ENCODE data around the gene SLC25A10.

The SLC25A10 gene

GRCh38 chr17:81667754-81668153 lies 44.3 kb upstream of the SLC25A10 start:
- H3K4me3 ChIP-seq (ENCODE audit: low read depth, low read length), result no peak overlapping the region
- CTCF ChIA-PET, result interaction anchor here (0.7 to 2.3 kb wide), 2 partner anchors 15 to 311 kb away, joined by 3 to 9 read pairs; partner anchors contain the start of genes ARL16 and HGS
- POLR2A ChIA-PET, result interaction anchor here (1.4 to 1.6 kb wide), 2 partner anchors 35 to 115 kb away, joined by 5 to 6 read pairs; partner anchors contain the start of genes FAAP100 and MRPL12
- H3K36me3 ChIP-seq (ENCODE audit: control insufficient read depth in 2 of 2, insufficient read depth in 1 of 2, low read length in 2 of 2), result peaks cover 32 to 66% of the 10 kb centered on the region in 2 experiments; a peak in 2 of 3 replicates
- H3K27ac ChIP-seq (ENCODE audit: extremely low read depth, low read depth, low read length), result no peak overlapping the region; the same call in 1 of the 2 replicates
- peaks cover 5% of the 10 kb centered on the region; the same call in 1 of the 2 replicates for H3K4me1 ChIP-seq (ENCODE audit: control insufficient read depth, insufficient read depth, low read length)
- H3K9me3 ChIP-seq (ENCODE audit: control insufficient read depth, insufficient read depth, low read depth, low read length), result no peaks in the 10 kb centered on the region
- TF ChIP-seq CTCF (tag by site-specific recombination; IDR thresholded peaks at IDR 0.05) (0 out of 2 replicates have a peak, but pooled peaks have one; percentile 37), SP2 (tag by site-specific recombination; IDR thresholded peaks at IDR 0.05) (peak; percentile 15; the same call in 1 of the 2 replicates), ZFHX2 (tag by site-specific recombination; conservative IDR thresholded peaks at IDR 0.05) (0 out of 2 replicates have a peak, but pooled peaks have one; percentile 20), SP3 (tag by site-specific recombination; IDR thresholded peaks at IDR 0.05) (peak; percentile 26; the same call in 1 of the 2 replicates), ZNF792 (tag by site-specific recombination; IDR thresholded peaks at IDR 0.05) (no peak)

GRCh38 chr17:81672504-81672903 lies 39.6 kb upstream of the SLC25A10 start:
- H3K9me3 ChIP-seq (ENCODE audit: control insufficient read depth, insufficient read depth, low read depth, low read length), result no peaks in the 10 kb centered on the region
- peaks cover 47 to 76% of the 10 kb centered on the region in 2 experiments; a peak in 2 of 3 replicates for H3K36me3 ChIP-seq (ENCODE audit: control insufficient read depth in 2 of 2, insufficient read depth in 1 of 2, low read length in 2 of 2)
- CTCF ChIA-PET, result interaction anchor here (0.6 to 0.9 kb wide), 2 partner anchors 11 to 14 kb away, joined by 3 to 7 read pairs; partner anchors contain the start of genes ARL16 and HGS
- H3K4me3 ChIP-seq (ENCODE audit: low read depth, low read length), result no peak overlapping the region
- H3K27ac ChIP-seq (ENCODE audit: extremely low read depth, low read depth, low read length), result no peak overlapping the region
- H3K4me1 ChIP-seq (ENCODE audit: control insufficient read depth, insufficient read depth, low read length), result peaks cover 4% of the 10 kb centered on the region; the same call in 1 of the 2 replicates
- POLR2A ChIA-PET, result interaction anchor here (0.6 to 3.0 kb wide), 3 partner anchors 10 to 38 kb away, joined by 3 to 16 read pairs (median 3); partner anchors contain the start of genes ARL16 and HGS
- TF ChIP-seq ZNF518A (tag by site-specific recombination; conservative IDR thresholded peaks at IDR 0.05; ENCODE audit: low read depth), result no peak
- TF ChIP-seq ZNF302 (tag by site-specific recombination; IDR thresholded peaks at IDR 0.05; ENCODE audit: low read depth), result no peak
- no peak for TF ChIP-seq IKZF3 (tag by site-specific recombination; IDR thresholded peaks at IDR 0.05)
- TF ChIP-seq ZNF670 (tag by site-specific recombination; IDR thresholded peaks at IDR 0.05; ENCODE audit: low read depth), result no peak
- TF ChIP-seq ZNF704 (tag by site-specific recombination; IDR thresholded peaks at IDR 0.05), result no peak
- TF ChIP-seq HOXC10 (CRISPR knock-in tag; IDR thresholded peaks at IDR 0.05), result no peak
- TF ChIP-seq SP3 (tag by site-specific recombination; IDR thresholded peaks at IDR 0.05), result no peak
- no peak for TF ChIP-seq ZNF211 (tag by site-specific recombination; IDR thresholded peaks at IDR 0.05; ENCODE audit: low read depth)
- no peak for TF ChIP-seq ZSCAN4 (tag by site-specific recombination; IDR thresholded peaks at IDR 0.05)
- no peak for TF ChIP-seq ZNF19 (tag by site-specific recombination; IDR thresholded peaks at IDR 0.05; ENCODE audit: low read depth)
- TF ChIP-seq ZNF121 (tag by site-specific recombination; IDR thresholded peaks at IDR 0.05), result no peak
- TF ChIP-seq PRDM6 (tag by site-specific recombination; IDR thresholded peaks at IDR 0.05), result no peak
- no peak for TF ChIP-seq ZNF558 (tag by site-specific recombination; IDR thresholded peaks at IDR 0.05)
- no peak for TF ChIP-seq ZNF223 (tag by site-specific recombination; IDR thresholded peaks at IDR 0.05)
- no peak for TF ChIP-seq ZNF398 (tag by site-specific recombination; IDR thresholded peaks at IDR 0.05)
